Measurements from ENCODE around the gene LYRM4.

LYRM4 gene

GRCh38 chr6:5203546-5203945 is 57.2 kb downstream of the LYRM4 start:
- DNase-seq = no peak

GRCh38 chr6:5202941-5203340 is 57.8 kb downstream of the LYRM4 start:
- DNase-seq = no peak

GRCh38 chr6:5202206-5202605 is 58.5 kb downstream of the LYRM4 start:
- no peak for DNase-seq

GRCh38 chr6:5201271-5201670 is 59.5 kb downstream of the LYRM4 start:
- DNase-seq = peak; percentile 18 to 57

- no peak for DNase-seq
These were observed 61.0 kb downstream of the LYRM4 start for GRCh38 chr6:5199702-5200101.

- DNase-seq = no peak
These were observed 61.5 kb downstream of the LYRM4 start for GRCh38 chr6:5199283-5199682.

GRCh38 chr6:5197084-5197483 is 63.7 kb downstream of the LYRM4 start:
- DNase-seq = no peak

GRCh38 chr6:5192135-5192794 is 68.5 kb downstream of the LYRM4 start:
- DNase-seq = no peak

- no peak for DNase-seq
These were observed 69.0 kb downstream of the LYRM4 start for GRCh38 chr6:5191722-5192121.

- no peak for DNase-seq
These were observed 69.5 kb downstream of the LYRM4 start for GRCh38 chr6:5191222-5191621.

GRCh38 chr6:5190507-5190906 is 70.2 kb downstream of the LYRM4 start:
- no peak for DNase-seq

- DNase-seq = no peak
These were observed 72.1 kb downstream of the LYRM4 start for GRCh38 chr6:5188646-5189045.

GRCh38 chr6:5184878-5185277 is 75.9 kb downstream of the LYRM4 start:
- no peak for DNase-seq

- DNase-seq = no peak
These were observed 76.5 kb downstream of the LYRM4 start for GRCh38 chr6:5184218-5184617.

GRCh38 chr6:5181510-5182317 is 79.0 kb downstream of the LYRM4 start:
- no peak for DNase-seq

GRCh38 chr6:5180636-5181035 is 80.1 kb downstream of the LYRM4 start:
- DNase-seq = no peak

GRCh38 chr6:5179917-5180316 is 80.8 kb downstream of the LYRM4 start:
- DNase-seq = no peak

- no peak for DNase-seq
These were observed 81.9 kb downstream of the LYRM4 start for GRCh38 chr6:5178806-5179205.

GRCh38 chr6:5175635-5176034 is 85.1 kb downstream of the LYRM4 start:
- DNase-seq = no peak

- no peak for DNase-seq
These were observed 85.8 kb downstream of the LYRM4 start for GRCh38 chr6:5174756-5175549.

- DNase-seq = no peak
These were observed 86.5 kb downstream of the LYRM4 start for GRCh38 chr6:5174244-5174643.

GRCh38 chr6:5173810-5174209 is 86.9 kb downstream of the LYRM4 start:
- DNase-seq = no peak

- no peak for DNase-seq
These were observed 87.8 kb downstream of the LYRM4 start for GRCh38 chr6:5172897-5173474.

Measured in cerebellar nuclear complex (tissue), 1 donor.